Measurements from ENCODE around the gene LSM3.

DNA sequence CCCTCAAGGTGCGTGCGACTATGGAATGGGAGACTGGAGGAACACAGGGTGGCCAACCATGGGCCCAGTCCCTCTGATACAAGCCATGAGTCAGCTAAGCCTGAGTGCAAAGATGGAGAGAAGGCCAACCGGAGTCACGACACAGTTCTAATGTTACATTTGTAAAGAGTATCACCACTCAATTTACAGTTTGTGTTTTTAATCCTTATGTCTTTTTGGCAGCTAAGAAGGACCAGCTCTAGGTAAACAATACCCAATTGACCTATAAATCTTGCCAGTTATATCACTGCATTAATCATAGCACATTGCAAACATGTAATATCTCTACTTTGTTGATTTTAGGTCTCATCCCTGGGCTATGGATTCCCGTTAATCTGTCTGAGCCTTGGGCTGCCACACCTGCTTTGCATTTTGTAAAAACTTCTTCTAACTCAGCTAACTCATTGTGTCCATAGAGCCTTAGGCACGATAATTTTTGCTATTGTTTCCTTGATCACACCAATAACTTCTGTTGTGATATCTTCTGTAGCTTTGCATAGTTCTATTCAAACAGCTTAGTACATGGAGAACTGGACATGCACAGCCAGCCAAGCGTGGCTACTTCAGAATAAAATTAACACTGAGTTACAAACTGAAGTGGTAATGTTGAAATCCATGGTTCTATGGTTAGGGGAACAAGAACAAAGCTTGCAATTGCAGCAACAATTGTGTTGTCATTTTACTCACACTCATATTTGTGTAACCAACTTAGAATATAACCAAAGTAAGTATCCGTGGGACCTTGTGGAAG is 50.3 kb downstream of the LSM3 start:
- no peak for TF ChIP-seq POLR2A (IDR thresholded peaks at IDR 0.05)
- TF ChIP-seq, protein P1, sequence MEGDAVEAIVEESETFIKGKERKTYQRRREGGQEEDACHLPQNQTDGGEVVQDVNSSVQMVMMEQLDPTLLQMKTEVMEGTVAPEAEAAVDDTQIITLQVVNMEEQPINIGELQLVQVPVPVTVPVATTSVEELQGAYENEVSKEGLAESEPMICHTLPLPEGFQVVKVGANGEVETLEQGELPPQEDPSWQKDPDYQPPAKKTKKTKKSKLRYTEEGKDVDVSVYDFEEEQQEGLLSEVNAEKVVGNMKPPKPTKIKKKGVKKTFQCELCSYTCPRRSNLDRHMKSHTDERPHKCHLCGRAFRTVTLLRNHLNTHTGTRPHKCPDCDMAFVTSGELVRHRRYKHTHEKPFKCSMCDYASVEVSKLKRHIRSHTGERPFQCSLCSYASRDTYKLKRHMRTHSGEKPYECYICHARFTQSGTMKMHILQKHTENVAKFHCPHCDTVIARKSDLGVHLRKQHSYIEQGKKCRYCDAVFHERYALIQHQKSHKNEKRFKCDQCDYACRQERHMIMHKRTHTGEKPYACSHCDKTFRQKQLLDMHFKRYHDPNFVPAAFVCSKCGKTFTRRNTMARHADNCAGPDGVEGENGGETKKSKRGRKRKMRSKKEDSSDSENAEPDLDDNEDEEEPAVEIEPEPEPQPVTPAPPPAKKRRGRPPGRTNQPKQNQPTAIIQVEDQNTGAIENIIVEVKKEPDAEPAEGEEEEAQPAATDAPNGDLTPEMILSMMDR (IDR thresholded peaks at IDR 0.05), result no peak
